IMR-90 (cell line): ENCODE data around the gene PIPOX. TPM values are rescaled to one million over a fixed set of nuclear protein-coding genes. Genes with fewer than 3 reads are reported as not detected.

ENCODE experiments used
- ATAC-seq: fragments of 200-7000 bp; cut with Tn5 transposase; 2 replicates; pipeline ENCODE4 v1.9.1; 2020; ENCODE audit warnings: low read depth, mild to moderate bottlenecking, moderate library complexity
- BruUV-seq: library from RNA; stranded (reverse); fragments of 400-500 nt; replicated peaks from 2 replicates; lab custom pipeline; 2021; lab: Mats Ljungman, UMichigan
- CTCF ChIA-PET: fragments of 300-600 bp; formaldehyde crosslinking; extraction: SDS; loops from one replicate; lab custom pipeline; 2021; ENCODE audit warnings: antibody characterized with exemption; lab: Yijun Ruan, JAX
- POLR2A ChIA-PET: fragments of 300-600 bp; sonication (Branson Sonifier 250); formaldehyde crosslinking; loops from one replicate; lab custom pipeline; 2022; ENCODE audit warnings: antibody characterized with exemption; ENCODE audit not compliant: unreplicated experiment; lab: Charles Lee
- DNase-seq: peaks from one replicate; pipeline ENCODE4 v3.0.0; 2013
- H2AFZ ChIP-seq: replicated peaks from 2 replicates; pipeline ENCODE3; 2013; ENCODE audit warnings: low read length, mild to moderate bottlenecking; ENCODE audit not compliant: poor library complexity
- H2AK5ac ChIP-seq: 2 replicates; pipeline ENCODE4 v1.6.1; 2013; ENCODE audit warnings: low read depth, low read length, inconsistent platforms
- H2AK9ac ChIP-seq: replicated peaks from 2 replicates; pipeline ENCODE3; 2013; ENCODE audit warnings: mild to moderate bottlenecking, low read depth, low read length, moderate library complexity; ENCODE audit not compliant: poor library complexity
- H2BK120ac ChIP-seq: 2 replicates; pipeline ENCODE4 v1.6.1; 2013; ENCODE audit warnings: low read depth, low read length, inconsistent platforms
- H2BK15ac ChIP-seq: 3 replicates; pipeline ENCODE4 v1.6.1; 2013; ENCODE audit warnings: low read depth, low read length, inconsistent platforms
- H2BK20ac ChIP-seq: 2 replicates; pipeline ENCODE4 v1.6.1; 2013; ENCODE audit warnings: low read depth, mild to moderate bottlenecking, inconsistent platforms, low read length, moderate library complexity
- H2BK5ac ChIP-seq: 2 replicates; pipeline ENCODE4 v1.6.1; 2013; ENCODE audit warnings: mild to moderate bottlenecking, low read depth, low read length, inconsistent platforms; ENCODE audit not compliant: poor library complexity, severe bottlenecking
- H3K14ac ChIP-seq: replicated peaks from 2 replicates; pipeline ENCODE4 v1.6.1; 2013; ENCODE audit warnings: low read depth, low read length, inconsistent platforms
- H3K18ac ChIP-seq: 2 replicates; pipeline ENCODE4 v1.6.1; 2013; ENCODE audit warnings: low read depth, low read length, control low read depth
- H3K23ac ChIP-seq: 2 replicates; pipeline ENCODE4 v1.6.1; 2013; ENCODE audit warnings: low read depth, low read length, inconsistent platforms
- H3K27ac ChIP-seq: 2 replicates; pipeline ENCODE4 v1.5.1; 2013; ENCODE audit warnings: mild to moderate bottlenecking, control low read depth, low read length; ENCODE audit not compliant: insufficient read depth
- H3K27me3 ChIP-seq: 2 replicates; pipeline ENCODE4 v1.6.1; 2013; ENCODE audit warnings: low read length; ENCODE audit not compliant: control insufficient read depth, insufficient read depth
- H3K36me3 ChIP-seq: 2 replicates; pipeline ENCODE4 v1.6.1; 2013; ENCODE audit warnings: low read length, mixed read lengths; ENCODE audit not compliant: control insufficient read depth, insufficient read depth
- H3K4ac ChIP-seq: 2 replicates; pipeline ENCODE4 v1.6.1; 2013; ENCODE audit warnings: low read depth, low read length, inconsistent platforms
- H3K4me1 ChIP-seq: 2 replicates; pipeline ENCODE4 v1.6.1; 2013; ENCODE audit warnings: low read length, mixed read lengths; ENCODE audit not compliant: control insufficient read depth, insufficient read depth
- H3K4me2 ChIP-seq: 2 replicates; pipeline ENCODE4 v1.6.1; 2013; ENCODE audit warnings: low read depth, mild to moderate bottlenecking, control low read depth, low read length, moderate library complexity
- H3K4me3 ChIP-seq: 2 replicates; pipeline ENCODE4 v1.5.1; 2013; ENCODE audit warnings: low read depth, mild to moderate bottlenecking, control low read depth, low read length, moderate library complexity; ENCODE audit not compliant: insufficient read depth
- H3K56ac ChIP-seq: 2 replicates; pipeline ENCODE4 v1.6.1; 2013; ENCODE audit warnings: low read length, inconsistent platforms; ENCODE audit not compliant: insufficient read depth; ENCODE audit errors: extremely low read depth
- H3K79me1 ChIP-seq, 2 experiments: 2 replicates each; pipeline ENCODE4 v1.6.1; 2013; ENCODE audit warnings: low read length in 2 of 2, inconsistent platforms in 1 of 2, low read depth in 1 of 2
- H3K9ac ChIP-seq: 2 replicates; pipeline ENCODE4 v1.6.1; 2013; ENCODE audit warnings: low read depth, low read length, control low read depth
- H3K9me1 ChIP-seq: 2 replicates; pipeline ENCODE4 v1.6.1; 2013; ENCODE audit warnings: low read length, inconsistent platforms; ENCODE audit not compliant: insufficient read depth
- H3K9me3 ChIP-seq: 2 replicates; pipeline ENCODE4 v1.6.1; 2013; ENCODE audit warnings: low read length; ENCODE audit not compliant: control insufficient read depth, insufficient read depth
- H4K20me1 ChIP-seq: 2 replicates; pipeline ENCODE4 v1.6.1; 2013; ENCODE audit warnings: low read length, inconsistent platforms; ENCODE audit not compliant: insufficient read depth
- H4K5ac ChIP-seq: 2 replicates; pipeline ENCODE4 v1.6.1; 2013; ENCODE audit warnings: mild to moderate bottlenecking, low read depth, low read length, control low read depth
- H4K8ac ChIP-seq, 2 experiments: 2 replicates each; pipeline ENCODE4 v1.6.1; 2013; ENCODE audit warnings: low read depth in 2 of 2, low read length in 2 of 2, control low read depth in 1 of 2, inconsistent platforms in 1 of 2
- H4K91ac ChIP-seq: 2 replicates; pipeline ENCODE4 v1.6.1; 2013; ENCODE audit warnings: low read depth, low read length, inconsistent platforms; ENCODE audit not compliant: insufficient read depth
- CHD1 ChIP-seq: IDR thresholded peaks from 2 replicates; pipeline ENCODE4 v1.6.1; 2012; ENCODE audit warnings: low read depth, low read length, improper control_type of control experiment
- ELK1 ChIP-seq: fragments of 150-350 bp; IDR thresholded peaks from 2 replicates; pipeline ENCODE4 v1.6.1; 2016; ENCODE audit warnings: low read depth, mild to moderate bottlenecking, low read length, moderate library complexity, borderline replicate concordance
- WGBS, 2 experiments: methylation state at CpG; one replicate each; pipeline versions ENCODE4 v1.1.5 to v1.1.7; 2013; ENCODE audit warnings: missing lambda C conversion rate in 2 of 2; ENCODE audit not compliant: insufficient read length in 1 of 2; ENCODE audit errors: extremely low coverage in 2 of 2; 5-methylcytosine and 5-hydroxymethylcytosine counted together
- dilution Hi-C: fragments of 300-500 bp; cut with HindIII; formaldehyde crosslinking; loops from one replicate; pipeline ENCODE4 v1.14.3; 2018; ENCODE audit warnings: low sequenced_read_pairs; ENCODE audit not compliant: unreplicated experiment
- in situ Hi-C: fragments of 300-500 bp; cut with MboI; formaldehyde crosslinking; loops from 3 replicates; pipeline ENCODE4 v1.14.3; 2019; ENCODE audit warnings: low sequenced_read_pairs, inconsistent platforms, mixed read lengths
- intact Hi-C: fragments of 100-400 bp; cut with micrococcal nuclease; formaldehyde crosslinking; loops from 2 replicates; pipeline ENCODE4 v1.10.0; 2022
- polyA plus RNA-seq, 3 experiments: library from polyadenylated mRNA; depleted of rRNA; stranded (reverse); fragments of >200 nt; gene quantifications; 2 replicates each; pipeline ENCODE4 v1.2.3, GENCODE V29; 2012; ENCODE audit warnings: low replicate concordance in 1 of 3
- total RNA-seq: library from RNA; depleted of rRNA; stranded (reverse); fragments of >200 nt; gene quantifications from 2 replicates; pipeline ENCODE4 v1.2.3, GENCODE V29; 2012
- TF ChIP-seq, protein P1 (sequence below): fragments of 150-350 bp; IDR thresholded peaks from 2 replicates; pipeline ENCODE4 v1.6.1; 2017; ENCODE audit warnings: mild to moderate bottlenecking, antibody characterized with exemption, low read length, low read depth
- TF ChIP-seq, protein P2 (sequence below): conservative IDR thresholded peaks from 2 replicates; pipeline ENCODE4 v1.5.1; 2012; ENCODE audit warnings: mild to moderate bottlenecking, low read depth, low read length, improper control_type of control experiment

PIPOX gene
- total and polyA plus RNA-seq, 2 of the 4 experiments (the other 2 are of a cell fraction) = 0.43 to 1.3 TPM

- H3K79me1 ChIP-seq = no peaks in the 10 kb centered on the region
- no peak overlapping the region for H3K27ac ChIP-seq
- intact Hi-C loops (no loop called here), dilution Hi-C loops (no loop called here), in situ Hi-C loops (no loop called here)
- H4K91ac ChIP-seq = no peak overlapping the region
- no peak overlapping the region for H3K4ac ChIP-seq
- BruUV-seq = no TSS peak
- H2BK15ac ChIP-seq = no peak overlapping the region
- H4K5ac ChIP-seq = no peak overlapping the region
- H3K9ac ChIP-seq = no peak overlapping the region
- no peaks in the 10 kb centered on the region; the same call in 1 of the 2 replicates for H4K20me1 ChIP-seq
- no peak overlapping the region for H3K56ac ChIP-seq
- H4K8ac ChIP-seq = no peak overlapping the region
- no peak overlapping the region for H2AK9ac ChIP-seq
- no peak overlapping the region for H2BK20ac ChIP-seq
- ChIA-PET CTCF (no interaction called here), POLR2A (no interaction called here)
- H2BK120ac ChIP-seq = no peak overlapping the region
- no peak overlapping the region for H2AK5ac ChIP-seq
- no peak for TF ChIP-seq ELK1
- TF ChIP-seq, protein P1, sequence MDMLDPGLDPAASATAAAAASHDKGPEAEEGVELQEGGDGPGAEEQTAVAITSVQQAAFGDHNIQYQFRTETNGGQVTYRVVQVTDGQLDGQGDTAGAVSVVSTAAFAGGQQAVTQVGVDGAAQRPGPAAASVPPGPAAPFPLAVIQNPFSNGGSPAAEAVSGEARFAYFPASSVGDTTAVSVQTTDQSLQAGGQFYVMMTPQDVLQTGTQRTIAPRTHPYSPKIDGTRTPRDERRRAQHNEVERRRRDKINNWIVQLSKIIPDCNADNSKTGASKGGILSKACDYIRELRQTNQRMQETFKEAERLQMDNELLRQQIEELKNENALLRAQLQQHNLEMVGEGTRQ = no peak
- TF ChIP-seq, protein P2, sequence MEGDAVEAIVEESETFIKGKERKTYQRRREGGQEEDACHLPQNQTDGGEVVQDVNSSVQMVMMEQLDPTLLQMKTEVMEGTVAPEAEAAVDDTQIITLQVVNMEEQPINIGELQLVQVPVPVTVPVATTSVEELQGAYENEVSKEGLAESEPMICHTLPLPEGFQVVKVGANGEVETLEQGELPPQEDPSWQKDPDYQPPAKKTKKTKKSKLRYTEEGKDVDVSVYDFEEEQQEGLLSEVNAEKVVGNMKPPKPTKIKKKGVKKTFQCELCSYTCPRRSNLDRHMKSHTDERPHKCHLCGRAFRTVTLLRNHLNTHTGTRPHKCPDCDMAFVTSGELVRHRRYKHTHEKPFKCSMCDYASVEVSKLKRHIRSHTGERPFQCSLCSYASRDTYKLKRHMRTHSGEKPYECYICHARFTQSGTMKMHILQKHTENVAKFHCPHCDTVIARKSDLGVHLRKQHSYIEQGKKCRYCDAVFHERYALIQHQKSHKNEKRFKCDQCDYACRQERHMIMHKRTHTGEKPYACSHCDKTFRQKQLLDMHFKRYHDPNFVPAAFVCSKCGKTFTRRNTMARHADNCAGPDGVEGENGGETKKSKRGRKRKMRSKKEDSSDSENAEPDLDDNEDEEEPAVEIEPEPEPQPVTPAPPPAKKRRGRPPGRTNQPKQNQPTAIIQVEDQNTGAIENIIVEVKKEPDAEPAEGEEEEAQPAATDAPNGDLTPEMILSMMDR = no peak
- TF ChIP-seq CHD1 = no peak
- H3K4me3 ChIP-seq = no peak overlapping the region
- H3K27me3 ChIP-seq = no peaks in the 10 kb centered on the region
- DNase-seq = no peak
- 100% methylated on average over 4 of the region's 20 CpGs; no CpG with 5 or more reads in 1 of the 2 experiments for whole genome bisulfite sequencing, 2 experiments
- no peak overlapping the region for H3K23ac ChIP-seq
- no peak overlapping the region for H3K18ac ChIP-seq
- H3K36me3 ChIP-seq = peaks cover 83% of the 10 kb centered on the region
- H2AFZ ChIP-seq = no peak overlapping the region
- no peak overlapping the region for H3K4me2 ChIP-seq
- ATAC-seq = no peak
- H3K9me3 ChIP-seq = no peaks in the 10 kb centered on the region
- no peak overlapping the region for H3K14ac ChIP-seq
- H3K9me1 ChIP-seq = no peaks in the 10 kb centered on the region
- H2BK5ac ChIP-seq = no peak overlapping the region
- H3K4me1 ChIP-seq = no peaks in the 10 kb centered on the region
These were observed 50.3 kb downstream of the PIPOX start for GRCh38 chr17:29093090-29093871.
